Epithelial cell of umbilical artery (primary cell): ENCODE results near the gene C6orf62. TPM values are rescaled to one million over a fixed set of nuclear protein-coding genes. Genes with fewer than 3 reads are reported as not detected.

Source experiments
- total RNA-seq: library from RNA; depleted of rRNA; stranded (reverse); fragments of >200 nt; gene quantifications from 2 replicates; pipeline ENCODE4 v1.2.3, GENCODE V29; 2014

Gene C6orf62
- 92.6 and 140 TPM in 2 replicates for total RNA-seq

GRCh38 chr6:24719125-24719971, at the start of gene C6orf62:
Gene C6orf62 (minus strand): TSS chr6:24719154. CDS start chr6:24718668, 486 bp downstream.

GRCh38 chr6:24666641-24667377, 52.1 kb downstream of the C6orf62 start, which contains the start of the genes ACOT13 and TDP2:
Gene ACOT13 (plus strand): TSS chr6:24667077. CDS start chr6:24667264, 187 bp downstream.
Gene TDP2 (minus strand): TSS chr6:24666899. CDS start chr6:24666862, 37 bp downstream.

Other genes starting within 250 kb of the C6orf62 start
- under 0.01 and 0.32 TPM in 2 replicates for gene GPLD1, start 229.6 kb downstream of the C6orf62 start, total RNA-seq
- 0.30 and 0.32 TPM in 2 replicates for gene ALDH5A1, start 224.2 kb downstream of the C6orf62 start, total RNA-seq
- gene KIAA0319, start 73.0 kb downstream of the C6orf62 start, total RNA-seq: not detected in 2 replicates
- gene TDP2, start 52.3 kb downstream of the C6orf62 start, total RNA-seq: 24.0 and 32.5 TPM in 2 replicates
- gene ACOT13, start 52.1 kb downstream of the C6orf62 start, total RNA-seq: 6.2 and 7.5 TPM in 2 replicates
- gene GMNN, start 55.8 kb upstream of the C6orf62 start, total RNA-seq: 32.8 and 43.3 TPM in 2 replicates
- gene ARMH2, start 79.8 kb upstream of the C6orf62 start, total RNA-seq: not detected in 2 replicates
- 0.46 TPM in 1 of 2 replicates, not detected in the other for gene RIPOR2, start 216.8 kb upstream of the C6orf62 start, total RNA-seq